Tibial nerve (tissue), 3 donors: ENCODE results near the gene LTBP2.

Experiments
- POLR2A ChIP-seq, 2 donors: fragments of 450-650 bp; IDR thresholded peaks; one replicate each; pipeline ENCODE4 v1.6.1; 2017; ENCODE audit warnings: antibody characterized with exemption in 2 of 2, mild to moderate bottlenecking in 2 of 2, moderate library complexity in 2 of 2
- TF ChIP-seq, protein P1 (sequence below), 5 experiments: fragments of 200-600 bp in 3 of 5; fragments of 450-650 bp in 2 of 5; sonication (generic) in 3 of 5; IDR thresholded peaks; one replicate each; pipeline ENCODE4 v1.5.1; 2016 to 2019; ENCODE audit warnings: antibody characterized with exemption in 5 of 5, mild to moderate bottlenecking in 3 of 5, moderate library complexity in 2 of 5

DNA sequence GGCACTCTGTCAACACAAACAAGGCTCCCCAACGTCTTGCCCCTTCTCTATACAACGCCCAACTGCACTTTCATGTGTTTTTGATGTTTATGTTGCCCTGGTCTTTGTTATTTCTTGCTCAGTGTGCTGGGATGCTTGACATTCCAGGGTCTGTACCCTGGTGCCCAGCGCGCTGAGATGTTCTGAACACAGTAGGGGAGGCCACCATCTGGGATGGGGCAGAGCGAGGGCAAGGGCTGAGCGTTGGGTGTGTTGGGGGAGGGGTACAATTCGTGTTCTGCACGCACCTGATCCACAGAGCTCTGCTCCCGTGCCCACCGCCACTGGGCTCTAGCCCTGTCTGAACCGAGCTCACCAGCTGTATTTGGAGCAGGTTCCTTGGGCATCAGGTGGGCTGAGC is 65.6 kb downstream of the LTBP2 start:
- TF ChIP-seq, protein P1, sequence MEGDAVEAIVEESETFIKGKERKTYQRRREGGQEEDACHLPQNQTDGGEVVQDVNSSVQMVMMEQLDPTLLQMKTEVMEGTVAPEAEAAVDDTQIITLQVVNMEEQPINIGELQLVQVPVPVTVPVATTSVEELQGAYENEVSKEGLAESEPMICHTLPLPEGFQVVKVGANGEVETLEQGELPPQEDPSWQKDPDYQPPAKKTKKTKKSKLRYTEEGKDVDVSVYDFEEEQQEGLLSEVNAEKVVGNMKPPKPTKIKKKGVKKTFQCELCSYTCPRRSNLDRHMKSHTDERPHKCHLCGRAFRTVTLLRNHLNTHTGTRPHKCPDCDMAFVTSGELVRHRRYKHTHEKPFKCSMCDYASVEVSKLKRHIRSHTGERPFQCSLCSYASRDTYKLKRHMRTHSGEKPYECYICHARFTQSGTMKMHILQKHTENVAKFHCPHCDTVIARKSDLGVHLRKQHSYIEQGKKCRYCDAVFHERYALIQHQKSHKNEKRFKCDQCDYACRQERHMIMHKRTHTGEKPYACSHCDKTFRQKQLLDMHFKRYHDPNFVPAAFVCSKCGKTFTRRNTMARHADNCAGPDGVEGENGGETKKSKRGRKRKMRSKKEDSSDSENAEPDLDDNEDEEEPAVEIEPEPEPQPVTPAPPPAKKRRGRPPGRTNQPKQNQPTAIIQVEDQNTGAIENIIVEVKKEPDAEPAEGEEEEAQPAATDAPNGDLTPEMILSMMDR (IDR thresholded peaks at IDR 0.05), result no peak
- TF ChIP-seq POLR2A (IDR thresholded peaks at IDR 0.05), result no peak
